NCI-H2107 (cell line): ENCODE data around the gene KAT14.
"Not testable (repeated sequence)": the region's sequence is repeated elsewhere in the genome, so short reads cannot be mapped to it uniquely, and the experiment has no call there.

ENCODE experiments used
- DNase-seq: peaks from one replicate; lab custom pipeline; 2025; lab: John Stamatoyannopoulos, UW

The KAT14 gene, protein sequence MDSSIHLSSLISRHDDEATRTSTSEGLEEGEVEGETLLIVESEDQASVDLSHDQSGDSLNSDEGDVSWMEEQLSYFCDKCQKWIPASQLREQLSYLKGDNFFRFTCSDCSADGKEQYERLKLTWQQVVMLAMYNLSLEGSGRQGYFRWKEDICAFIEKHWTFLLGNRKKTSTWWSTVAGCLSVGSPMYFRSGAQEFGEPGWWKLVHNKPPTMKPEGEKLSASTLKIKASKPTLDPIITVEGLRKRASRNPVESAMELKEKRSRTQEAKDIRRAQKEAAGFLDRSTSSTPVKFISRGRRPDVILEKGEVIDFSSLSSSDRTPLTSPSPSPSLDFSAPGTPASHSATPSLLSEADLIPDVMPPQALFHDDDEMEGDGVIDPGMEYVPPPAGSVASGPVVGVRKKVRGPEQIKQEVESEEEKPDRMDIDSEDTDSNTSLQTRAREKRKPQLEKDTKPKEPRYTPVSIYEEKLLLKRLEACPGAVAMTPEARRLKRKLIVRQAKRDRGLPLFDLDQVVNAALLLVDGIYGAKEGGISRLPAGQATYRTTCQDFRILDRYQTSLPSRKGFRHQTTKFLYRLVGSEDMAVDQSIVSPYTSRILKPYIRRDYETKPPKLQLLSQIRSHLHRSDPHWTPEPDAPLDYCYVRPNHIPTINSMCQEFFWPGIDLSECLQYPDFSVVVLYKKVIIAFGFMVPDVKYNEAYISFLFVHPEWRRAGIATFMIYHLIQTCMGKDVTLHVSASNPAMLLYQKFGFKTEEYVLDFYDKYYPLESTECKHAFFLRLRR

GRCh38 chr20:18137412-18138265 lies at the start of gene KAT14, which contains the start of gene PET117:
Gene KAT14, plus strand, starts transcription at chr20:18137863. Its CDS starts 4,798 bp downstream, at chr20:18142661.
Gene PET117, plus strand, starts transcription at chr20:18137863. Its CDS starts 93 bp downstream, at chr20:18137956.
- DNase-seq = peak; percentile 17

DNA sequence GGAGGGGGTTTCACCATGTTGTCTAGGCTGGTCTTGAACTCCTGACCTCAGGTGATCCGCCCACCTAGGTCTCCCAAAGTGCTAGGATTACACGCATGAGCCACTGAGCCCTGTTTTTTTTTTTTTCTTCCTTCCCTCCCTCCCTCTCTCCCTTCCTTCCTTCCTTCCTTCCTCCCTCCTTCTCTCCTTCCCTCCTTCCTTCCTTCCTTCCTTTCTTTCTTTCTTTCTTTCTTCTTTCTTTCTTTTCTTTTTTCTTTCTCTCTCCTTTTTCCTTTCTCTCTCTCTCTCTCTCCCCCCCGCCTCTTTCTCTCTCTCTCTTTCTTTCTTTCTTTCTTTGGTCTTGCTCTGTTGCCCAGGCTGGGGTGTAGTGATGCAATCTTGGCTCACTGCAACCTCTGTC lies 49.4 kb upstream of the KAT14 start:
- DNase-seq = not testable (repeated sequence)

GRCh38 chr20:18088841-18089240 lies 48.8 kb upstream of the KAT14 start:
- not testable (repeated sequence) for DNase-seq

GRCh38 chr20:18090044-18090443 lies 47.6 kb upstream of the KAT14 start:
- DNase-seq = no peak

DNA sequence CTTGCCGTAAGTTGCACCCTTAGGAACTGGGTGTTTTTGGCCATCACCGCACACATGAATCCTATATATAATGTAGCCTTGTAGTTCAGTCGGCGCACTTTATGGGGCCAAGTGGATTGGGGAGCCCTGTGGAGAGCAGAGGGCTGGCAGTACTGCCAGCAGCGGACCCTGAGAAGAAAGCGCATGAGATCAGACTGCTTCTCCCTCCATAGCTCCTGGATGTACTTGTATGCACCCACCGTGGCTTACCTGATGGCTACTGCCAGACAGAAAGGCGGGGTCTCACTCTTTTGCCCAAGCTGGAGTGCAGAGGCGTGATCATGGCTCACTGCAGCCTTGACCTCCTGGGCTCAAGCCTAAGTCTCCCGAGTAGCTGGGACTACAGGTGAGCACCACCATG lies 47.2 kb upstream of the KAT14 start:
- no peak for DNase-seq

DNA sequence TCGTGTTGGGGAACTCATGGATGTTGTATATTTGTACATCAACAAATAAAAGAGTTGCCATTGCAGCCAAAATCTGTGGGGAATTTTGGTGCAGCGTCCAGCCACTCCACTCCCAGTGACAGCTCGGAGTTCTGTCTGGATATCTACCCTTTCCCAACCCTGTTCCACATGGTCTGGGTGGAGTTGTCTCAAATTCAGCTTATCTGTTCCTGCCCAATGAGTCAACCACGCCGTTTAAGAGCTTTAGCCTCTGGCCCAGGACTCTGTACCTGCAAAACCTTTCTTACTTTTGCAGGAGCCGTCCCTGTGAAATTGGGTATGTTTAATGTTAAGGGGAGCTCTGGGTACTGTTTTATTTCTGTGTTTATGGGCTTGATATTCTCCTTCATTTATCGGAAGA lies 46.0 kb upstream of the KAT14 start:
- no peak for DNase-seq

DNA sequence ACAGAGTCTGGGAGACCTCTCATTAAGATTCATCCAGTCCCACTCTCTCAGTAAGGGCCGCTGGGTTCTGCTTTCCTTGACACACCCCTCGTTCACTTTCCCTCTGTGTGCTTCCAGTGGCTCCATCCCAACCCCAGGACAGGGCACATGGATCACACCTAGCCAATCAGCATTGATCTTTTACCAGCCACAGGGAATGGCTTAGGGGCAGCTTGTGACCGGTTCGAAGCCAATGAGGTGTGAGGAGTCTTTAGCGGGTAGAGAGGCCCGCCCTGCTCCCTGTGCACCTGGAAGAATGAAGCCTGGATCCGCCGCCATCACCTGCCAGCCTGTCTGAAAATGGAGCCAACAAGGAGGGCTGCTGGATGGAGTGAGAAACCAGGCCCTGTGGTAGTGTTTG lies 44.8 kb upstream of the KAT14 start:
- DNase-seq = no peak

DNA sequence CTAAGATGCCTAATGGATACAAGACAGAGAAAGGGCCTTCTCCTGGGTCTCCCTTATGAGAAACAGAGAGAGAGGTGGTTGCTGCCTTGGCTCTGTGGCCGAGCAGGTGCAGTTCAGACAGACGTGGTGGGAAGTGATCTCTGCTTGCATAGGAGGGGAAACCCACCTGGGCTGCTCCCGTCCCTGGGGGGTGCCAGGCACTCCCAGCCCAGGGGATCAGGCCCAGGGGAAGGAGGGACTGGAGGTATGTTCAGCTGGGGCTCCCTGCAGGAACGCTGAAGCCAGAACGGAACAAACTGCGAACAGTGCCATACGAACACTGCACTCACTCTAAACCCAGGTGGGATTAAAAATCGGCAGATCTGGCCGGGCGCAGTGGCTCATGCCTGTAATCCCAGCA lies 44.3 kb upstream of the KAT14 start:
- no peak for DNase-seq

DNA sequence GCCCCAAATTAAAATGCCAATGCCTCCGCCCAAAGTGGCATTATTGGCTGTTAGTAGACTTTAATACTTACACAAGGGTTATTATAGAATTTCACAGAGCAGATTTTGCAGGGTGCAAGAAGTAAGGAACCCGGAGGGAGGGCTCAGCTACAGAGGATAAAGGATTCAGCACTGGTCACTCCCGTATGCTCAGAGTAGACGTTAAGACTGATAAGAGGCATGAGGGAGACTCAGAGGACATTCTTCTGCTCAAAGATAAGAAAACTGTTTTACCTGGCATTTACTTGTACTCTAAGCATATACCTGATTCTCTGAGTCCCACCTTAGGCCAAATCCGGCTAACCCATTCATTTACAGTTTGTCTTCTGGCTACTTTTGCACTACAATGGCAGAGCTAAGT lies 43.5 kb upstream of the KAT14 start:
- no peak for DNase-seq

- DNase-seq = not testable (repeated sequence)
Measured at GRCh38 chr20:18100569-18100968, 37.1 kb upstream of the KAT14 start.

GRCh38 chr20:18101125-18101810 lies 36.4 kb upstream of the KAT14 start:
- no peak for DNase-seq

DNA sequence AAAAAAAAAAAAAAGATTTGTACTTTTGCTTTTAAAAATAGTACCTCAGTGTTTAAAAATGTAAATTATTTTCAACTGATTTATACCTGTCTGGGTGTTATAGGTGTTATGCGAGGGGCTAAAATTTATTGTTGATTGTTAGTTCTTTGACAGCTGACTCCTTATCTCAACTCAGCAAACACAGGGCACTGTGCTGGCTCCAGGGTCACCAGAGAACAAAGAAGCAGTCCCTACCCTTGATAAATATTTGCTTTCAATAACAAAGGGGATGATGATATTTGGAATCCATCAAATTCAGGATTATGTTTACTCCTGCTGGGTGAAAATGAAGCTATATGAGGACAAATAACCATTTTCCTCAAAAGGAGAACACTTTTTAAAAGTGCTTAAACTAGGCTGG lies 34.2 kb upstream of the KAT14 start:
- no peak for DNase-seq

- DNase-seq = no peak
Measured at GRCh38 chr20:18108326-18108725, 29.3 kb upstream of the KAT14 start.

DNA sequence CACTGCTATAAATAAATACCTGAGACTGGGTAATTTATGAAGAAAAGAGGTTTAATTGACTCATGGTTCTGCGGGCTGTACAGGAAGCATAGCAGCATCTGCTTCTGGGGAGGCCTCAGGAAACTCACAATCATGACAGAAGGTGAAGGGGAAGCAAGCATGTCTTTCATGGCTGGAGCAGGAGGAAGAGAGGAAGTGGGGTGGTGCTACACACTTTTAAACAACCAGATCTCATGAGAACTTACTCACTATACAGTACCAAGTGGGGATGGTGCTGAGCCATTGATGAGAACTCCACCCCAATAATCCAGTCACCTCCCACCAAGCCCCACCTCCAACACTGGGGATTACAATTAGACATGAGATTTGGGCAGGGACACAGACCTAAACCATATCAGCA lies 9.1 kb upstream of the KAT14 start:
- DNase-seq = not testable (repeated sequence)

DNA sequence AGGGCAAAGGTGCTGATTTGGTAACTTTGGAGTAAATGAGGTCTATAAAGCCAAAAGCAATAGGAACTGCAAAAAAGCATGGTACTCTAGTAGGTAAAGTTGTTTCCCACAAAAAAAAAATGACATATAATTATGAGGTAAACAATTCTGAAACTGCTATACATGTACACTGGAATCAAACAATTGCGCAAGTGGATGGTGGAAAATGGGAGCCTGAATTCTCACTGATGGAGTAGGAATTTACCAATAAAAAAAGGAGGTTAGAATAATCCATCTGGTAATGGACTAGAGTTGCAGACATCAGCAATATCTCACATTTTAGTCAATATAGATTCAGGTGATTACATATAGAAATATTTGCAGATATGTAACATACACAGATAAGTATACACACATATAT lies 5.0 kb upstream of the KAT14 start:
- no peak for DNase-seq

DNA sequence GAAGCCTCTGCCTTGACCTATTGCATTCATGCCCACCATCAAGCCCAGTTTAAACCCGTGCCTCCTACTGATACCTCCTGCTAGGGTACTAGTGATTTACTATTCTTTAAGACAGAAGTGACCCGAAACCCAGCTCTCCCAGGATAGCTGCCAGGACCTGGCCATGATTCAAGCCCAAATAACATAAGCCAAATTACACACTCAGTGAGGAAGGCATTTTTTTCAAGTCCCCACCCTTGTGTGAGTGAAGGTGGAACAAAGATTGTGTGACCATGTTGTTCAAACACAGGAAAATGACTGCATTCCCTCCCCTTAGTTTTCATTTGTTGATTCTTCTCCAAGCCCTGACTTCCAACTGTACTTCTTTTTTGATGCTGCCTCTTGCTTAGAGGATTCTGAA lies 3.7 kb upstream of the KAT14 start:
- no peak for DNase-seq

- DNase-seq = no peak
Measured at GRCh38 chr20:18138266-18138582, 561 bp downstream of the KAT14 start.

GRCh38 chr20:18138639-18139583 lies 1.2 kb downstream of the KAT14 start:
- DNase-seq = no peak

DNA sequence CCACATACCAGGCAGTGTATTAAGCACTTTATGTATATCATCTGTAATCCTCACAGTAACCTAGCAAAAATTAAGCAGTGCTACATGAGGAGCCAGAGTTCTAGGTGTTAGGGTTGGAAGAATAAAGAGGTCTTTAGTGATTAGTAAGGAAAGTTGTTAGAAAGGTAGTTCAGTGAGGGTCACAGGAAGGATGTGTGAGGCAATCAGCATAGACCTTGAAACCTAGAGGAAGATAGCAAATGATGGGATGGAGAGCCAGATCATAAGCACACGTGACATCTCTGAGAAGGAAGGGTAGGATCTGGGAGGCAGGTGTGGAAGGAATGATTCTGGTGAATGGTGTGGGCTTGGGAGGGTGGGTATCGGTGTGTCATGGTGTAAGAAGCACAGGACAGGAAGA lies 2.2 kb downstream of the KAT14 start:
- DNase-seq = no peak

GRCh38 chr20:18144541-18145099 lies 7.0 kb downstream of the KAT14 start:
- no peak for DNase-seq
